ENCODE data around the gene SEMA3G.
A peak's percentile ranks its signal among the peaks of the same experiment; 100 is the strongest.

SEMA3G gene

DNA sequence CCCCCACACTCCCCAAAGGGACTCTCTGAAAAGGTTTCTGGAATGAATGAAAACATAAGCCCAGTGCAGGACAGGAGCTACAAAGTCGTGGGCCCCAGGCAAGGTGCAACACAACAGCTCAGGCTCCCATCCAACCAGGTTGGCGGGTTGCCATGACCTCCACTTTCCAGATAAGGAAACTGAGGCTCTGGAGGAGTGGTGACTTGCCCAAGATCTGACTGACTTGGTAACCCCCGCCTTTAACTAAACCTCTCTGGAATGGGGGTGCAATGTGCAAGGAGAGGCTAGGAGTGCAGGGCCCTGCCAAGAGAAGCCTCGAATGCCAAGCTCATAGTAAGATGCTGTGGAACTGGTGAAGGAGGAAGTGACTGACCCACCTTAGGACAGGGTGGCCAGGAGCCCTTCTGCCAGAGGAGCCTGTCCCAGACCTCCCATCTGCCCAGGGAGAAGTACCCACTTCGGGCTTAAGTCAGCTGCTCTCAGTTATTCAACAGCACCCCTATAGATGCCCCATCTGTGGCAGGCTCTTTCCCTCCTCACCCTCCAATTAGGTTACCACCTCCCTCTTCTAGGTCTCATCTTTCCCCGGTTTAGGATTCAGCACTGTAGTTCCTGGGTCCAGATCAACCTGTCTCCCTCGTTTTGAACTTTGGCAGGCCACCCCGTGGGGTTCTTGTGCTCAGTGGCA, 9.5 kb upstream of the SEMA3G start:
- no peak for DNase-seq (ENCODE audit: low read depth in 2 of 2)

DNA sequence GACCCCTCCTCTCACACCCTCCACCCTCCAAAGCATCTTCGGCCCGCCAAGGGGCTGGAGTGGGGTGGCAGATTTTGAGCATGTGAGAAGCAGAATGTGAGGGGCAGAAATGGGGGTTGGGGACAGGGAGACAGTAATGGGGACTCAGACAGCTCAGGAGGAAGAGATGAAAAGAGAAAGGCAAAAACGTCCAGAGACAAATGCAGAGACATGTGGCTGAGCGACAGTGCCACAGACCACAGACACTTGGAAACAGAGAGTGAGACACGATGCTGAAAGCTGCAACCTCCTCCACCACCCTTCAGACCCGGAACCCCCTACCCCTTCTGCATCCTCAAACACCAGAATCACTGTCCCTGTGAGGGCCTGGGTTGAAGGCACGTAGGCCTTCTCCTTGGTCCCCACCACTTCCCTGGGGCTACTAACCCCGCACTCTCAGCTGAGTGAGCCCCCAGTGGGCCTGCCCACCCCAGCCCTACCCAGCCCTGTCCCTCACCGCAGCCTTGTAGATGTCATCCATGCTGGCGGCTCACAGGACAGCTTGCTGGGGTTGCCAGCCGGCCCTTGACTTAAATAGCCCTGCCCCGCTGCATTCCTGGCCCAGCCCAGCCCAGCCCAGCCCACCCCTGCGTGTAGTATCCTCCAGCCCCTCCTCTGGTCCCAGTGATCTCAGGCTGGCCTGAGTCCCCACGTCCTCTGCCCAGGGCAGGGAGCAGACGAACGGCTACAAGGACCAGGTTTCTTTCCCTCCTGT, 8.8 kb upstream of the SEMA3G start, which contains the start of gene TNNC1:
TNNC1 (minus strand) TSS at position 546 of the 754 bp plus-strand sequence; CDS start at position 520, 26 bp downstream.
- no peak for DNase-seq (ENCODE audit: low read depth in 2 of 2)

DNA sequence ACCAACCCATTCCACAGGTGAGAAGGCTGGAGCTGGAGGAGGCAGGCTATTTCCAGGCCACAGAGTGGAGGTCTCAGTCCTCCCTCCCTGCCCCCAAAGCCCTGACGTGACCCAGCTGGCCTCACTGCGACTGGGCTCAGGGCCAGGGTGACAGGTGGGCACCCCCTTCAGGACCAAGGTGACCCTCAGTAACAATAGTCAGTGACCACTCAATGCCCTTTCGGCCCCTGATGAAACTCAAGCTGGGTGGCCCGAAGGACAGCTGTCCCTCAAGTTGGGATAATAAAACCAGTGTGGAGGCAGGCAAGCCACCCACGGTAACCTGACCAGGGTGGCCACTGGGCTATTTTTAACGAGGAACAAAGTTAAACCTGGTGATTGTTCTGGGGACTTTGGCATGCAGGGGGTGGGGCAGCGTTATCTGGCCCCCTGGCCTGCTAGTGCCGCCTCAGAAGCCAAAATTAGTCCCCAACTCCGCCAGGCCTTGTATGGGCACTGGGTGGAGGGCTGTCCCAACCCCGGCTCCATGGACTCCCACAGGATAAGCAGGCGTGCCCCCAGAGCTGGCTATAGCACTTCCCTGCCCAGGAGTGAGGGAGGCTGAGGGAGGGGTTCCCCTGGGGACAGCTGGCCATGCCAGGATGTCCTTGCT, 7.8 kb upstream of the SEMA3G start:
- no peak for DNase-seq (ENCODE audit: low read depth in 2 of 2)

DNA sequence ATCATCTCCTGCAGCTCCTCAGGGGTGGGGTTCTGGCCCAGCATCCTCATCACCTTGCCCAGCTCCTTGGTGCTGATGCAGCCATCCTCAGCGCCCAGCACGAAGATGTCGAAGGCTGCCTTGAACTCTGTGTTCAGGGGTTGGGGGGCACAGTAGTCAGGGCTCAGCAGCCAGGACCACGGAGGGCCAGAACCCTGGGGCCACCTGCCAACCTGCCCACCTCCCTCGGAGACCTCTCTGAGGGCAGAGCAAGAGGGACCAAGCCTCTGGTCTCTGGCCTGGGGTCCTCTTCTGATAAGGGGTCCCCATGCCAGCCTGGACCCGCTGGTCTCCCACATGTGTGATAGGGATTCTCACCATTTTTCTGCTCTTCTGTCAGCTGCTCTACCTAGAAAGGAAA, 7.2 kb upstream of the SEMA3G start:
- DNase-seq (ENCODE audit: low read depth in 2 of 2), result no peak

DNA sequence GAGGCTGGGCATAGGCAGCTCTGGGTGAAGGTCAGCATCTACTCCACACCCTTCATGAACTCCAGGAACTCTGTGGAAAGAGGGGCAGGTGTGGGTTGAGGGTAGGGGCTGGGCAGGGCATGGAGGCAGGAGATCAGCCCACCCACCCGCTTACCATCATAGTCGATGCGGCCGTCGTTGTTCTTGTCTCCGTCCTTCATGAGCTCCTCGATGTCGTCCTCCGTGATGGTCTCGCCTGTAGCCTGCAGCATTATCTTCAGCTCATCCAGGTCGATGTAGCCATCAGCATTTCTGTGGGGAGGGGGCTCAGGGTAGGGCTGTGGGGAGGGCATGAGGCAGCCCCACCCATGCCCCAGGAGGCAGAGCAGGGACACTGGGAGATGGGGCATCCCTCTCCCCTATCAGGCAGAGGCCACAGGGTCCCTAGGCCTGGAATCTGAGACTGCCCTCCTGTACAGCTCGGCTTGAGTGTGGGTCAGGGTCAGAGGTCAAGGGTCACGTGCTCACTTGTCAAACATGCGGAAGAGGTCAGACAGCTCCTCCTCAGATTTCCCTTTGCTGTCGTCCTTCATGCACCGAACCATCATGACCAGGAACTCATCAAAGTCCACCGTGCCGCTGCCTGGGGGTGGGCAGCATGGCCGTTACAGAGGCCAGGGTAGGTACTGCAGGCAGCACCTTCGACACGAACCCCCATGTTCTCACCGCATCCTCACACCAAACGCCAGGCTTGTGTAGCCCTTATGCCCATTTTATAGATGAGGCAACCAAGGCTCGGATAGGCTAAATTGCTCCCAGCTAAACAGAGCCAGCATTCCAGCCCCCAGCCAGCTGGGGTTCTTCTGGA, 6.6 kb upstream of the SEMA3G start:
- no peak for DNase-seq (ENCODE audit: low read depth in 2 of 2)

DNA sequence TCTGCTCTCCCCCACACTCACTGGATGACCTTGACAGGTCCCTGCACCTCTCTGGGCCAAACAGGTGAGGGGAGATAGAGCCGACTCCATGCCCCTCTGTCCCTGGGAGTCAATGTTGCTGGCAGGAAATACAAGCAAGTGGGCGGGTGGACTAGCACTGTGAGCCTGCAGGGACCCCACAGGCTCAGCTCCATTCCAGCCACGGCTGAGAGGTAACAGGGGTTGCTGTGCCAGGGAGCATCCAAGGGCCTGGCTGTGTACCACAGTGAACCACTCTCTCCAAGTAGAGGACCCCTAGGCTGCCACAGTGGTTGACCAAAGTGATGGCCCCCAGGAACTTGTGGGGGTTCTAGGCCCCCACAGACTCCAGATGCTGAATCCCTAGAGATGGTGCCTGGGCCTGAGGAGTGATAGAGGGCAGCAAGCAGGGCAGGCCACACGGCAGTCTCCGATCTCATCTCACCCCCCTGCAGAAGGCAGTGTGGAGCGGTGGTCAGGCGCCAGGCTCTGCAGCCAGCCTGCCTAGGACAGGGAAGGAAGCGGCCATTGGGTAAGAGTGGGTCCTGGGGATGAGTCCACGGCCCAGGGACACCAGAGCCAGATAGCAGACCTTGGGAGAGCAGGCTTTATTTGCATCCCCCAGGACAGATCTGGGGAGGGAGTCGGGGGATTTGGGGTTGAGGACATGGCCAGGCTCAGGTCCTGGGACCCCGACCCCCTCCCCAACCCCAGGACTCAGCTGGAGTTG, 5.8 kb upstream of the SEMA3G start:
- no peak for DNase-seq (ENCODE audit: low read depth in 2 of 2)

DNA sequence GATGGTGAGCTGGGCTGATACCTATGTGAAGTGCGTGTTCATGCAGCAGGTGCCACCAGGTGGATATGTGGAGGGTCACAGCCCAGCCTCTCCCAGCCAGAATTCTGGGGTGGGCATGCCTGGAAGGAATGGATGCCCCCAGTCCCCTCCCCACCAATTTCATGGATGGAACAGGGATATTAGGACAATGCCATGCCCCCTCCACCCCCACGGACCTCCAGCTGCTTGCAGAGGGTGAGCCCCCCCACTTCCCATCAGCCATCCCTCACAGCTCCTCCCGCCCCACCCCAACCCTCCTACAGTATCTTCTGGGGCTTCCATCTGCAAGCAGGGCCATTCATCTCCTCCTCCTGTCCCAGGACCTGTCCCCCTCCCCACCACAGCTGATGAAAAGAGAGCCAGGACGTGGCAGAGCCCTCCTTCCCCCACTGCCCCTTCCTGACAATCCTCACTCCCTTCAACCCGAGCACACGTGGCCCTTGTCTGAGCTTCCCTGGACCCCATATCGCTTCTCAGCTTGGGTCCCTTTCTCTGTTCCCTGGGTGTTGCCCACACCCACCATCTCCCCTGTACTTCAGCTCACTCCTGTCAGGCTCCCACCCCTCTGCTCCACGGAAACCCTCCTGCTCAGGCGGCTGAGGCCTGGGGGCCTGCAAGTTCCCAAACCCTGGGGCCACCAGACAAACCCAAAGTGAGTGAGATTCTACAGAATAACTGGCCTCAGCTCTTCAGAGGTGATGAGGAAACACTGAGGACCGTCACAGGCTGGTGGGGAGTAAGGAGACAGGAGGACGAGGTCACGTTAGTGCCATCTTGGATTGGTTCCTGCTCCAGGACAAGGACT, 2.8 kb upstream of the SEMA3G start:
- no peak for DNase-seq (ENCODE audit: low read depth in 2 of 2)

DNA sequence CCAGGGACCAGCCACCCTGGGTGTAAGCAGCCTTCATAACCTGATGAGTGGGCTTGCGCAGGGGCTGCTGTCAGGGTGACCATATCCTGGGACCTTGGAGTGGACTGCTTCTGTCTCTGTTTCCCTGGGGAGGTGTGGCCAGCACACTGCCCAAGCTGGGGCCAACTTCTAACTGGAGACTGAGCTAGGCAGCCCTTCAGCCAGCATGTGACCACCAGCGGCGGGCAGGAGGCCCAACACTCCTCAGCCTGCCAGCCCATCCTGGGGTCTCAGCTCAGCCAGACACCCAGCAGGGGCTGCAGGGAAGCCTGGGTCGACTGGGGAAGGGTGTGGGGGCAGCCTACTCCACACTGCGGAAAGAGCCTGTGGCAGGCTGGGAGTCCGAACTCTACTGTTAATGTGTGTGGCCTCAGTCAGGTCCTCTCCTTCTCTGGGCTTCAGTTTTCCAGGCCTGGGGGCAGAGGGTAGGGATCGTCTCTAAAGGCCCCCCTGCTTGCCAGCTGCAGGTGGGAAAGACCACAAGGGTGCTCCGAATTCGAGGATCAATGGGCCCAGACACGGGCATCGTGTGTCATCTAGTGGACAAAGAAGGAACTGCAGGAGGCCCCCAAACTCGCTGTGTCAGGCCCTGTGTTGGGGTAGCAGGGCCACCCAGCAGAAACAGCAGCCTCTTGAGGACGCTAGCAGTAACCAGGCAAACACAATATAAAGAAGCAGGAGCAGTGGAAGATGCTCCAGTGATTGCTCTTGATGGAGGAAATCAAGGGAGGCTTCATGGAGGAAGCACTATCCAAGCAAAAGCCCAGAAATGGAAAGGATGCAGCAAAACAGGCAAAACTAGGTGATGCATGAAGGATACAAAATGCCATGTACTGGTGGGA, 2.0 kb upstream of the SEMA3G start:
- DNase-seq (ENCODE audit: low read depth in 2 of 2), result peak; percentile 43 to 56

DNA sequence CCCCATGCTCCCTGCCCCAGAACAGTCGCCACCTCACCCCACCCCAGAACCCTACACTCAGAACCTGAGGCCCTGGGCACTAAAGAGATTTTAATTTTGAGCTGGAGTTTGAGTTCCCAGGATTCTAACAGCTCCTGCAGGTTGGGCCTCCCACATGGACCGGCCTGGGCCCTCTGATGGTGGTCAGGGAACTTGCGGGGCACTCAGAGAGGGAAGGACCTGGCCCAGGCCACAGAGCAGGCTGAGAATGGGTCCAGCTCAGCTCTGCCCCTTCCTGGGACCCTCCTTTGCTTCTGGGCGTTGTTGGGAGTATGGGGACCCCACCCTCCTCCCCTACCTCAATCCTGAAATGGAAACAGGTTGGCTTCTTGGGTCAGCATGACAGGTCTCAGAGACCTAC, 1.1 kb upstream of the SEMA3G start:
- no peak for DNase-seq (ENCODE audit: low read depth in 2 of 2)

DNA sequence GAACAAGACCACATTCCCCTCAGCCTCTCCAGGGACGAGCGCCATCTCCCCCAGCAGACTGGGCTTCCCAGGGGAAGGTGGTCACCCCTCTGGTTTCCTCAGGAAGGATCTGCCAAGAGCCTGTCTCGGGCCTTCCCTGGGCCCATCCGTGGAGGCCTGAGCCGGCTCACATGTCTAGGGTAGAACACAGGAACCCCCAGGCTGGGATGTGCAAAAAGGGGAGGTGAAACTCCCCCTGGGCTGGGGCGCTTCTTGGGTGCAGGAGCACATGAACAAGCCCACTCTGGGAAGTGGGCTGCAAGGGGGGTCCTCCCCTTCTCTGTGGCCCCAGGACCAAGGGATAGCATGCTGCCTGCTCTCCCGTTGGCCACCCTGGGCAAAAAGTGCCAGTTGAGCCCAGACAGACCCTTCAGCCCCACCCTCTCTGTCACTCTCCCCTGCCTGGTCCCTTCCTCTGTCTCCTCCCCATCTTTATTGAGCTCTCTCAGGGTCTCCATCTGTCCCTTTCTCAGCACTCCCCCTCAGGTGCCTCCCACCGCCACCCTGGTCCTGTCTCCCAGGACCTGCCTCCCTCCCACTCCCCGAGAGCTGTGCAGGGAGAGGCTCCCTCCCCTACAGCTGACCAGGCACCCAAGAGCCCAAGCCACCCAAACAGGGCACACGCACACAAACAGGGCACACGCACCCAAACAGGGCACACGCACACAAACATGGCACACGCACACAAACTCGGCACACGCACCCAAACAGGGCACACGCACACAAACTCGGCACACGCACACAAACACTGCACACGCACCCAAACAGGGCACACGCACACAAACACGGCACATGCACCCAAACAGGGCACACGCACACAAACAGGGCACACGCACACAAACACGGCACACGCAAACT, 864 bp downstream of the SEMA3G start:
- DNase-seq (ENCODE audit: low read depth in 2 of 2), result no peak

DNA sequence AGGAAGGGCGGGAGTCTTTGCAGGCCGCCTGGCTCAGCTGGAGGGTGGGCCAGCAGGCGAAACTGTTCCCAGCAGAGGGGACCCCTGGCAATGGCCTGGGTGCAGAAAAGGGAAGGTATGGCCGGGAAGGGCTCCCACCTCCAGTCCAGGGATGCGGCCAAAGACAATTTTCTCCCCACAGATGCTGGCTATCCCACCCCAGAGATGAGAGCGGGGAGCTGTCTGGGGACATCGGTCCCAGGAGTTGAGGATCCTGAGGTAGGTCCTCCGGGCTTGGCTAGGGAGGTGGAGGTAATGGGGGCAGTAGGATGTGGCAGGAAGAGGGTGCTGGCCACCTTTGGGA, 1.7 kb downstream of the SEMA3G start:
- DNase-seq (ENCODE audit: low read depth in 2 of 2), result no peak

DNA sequence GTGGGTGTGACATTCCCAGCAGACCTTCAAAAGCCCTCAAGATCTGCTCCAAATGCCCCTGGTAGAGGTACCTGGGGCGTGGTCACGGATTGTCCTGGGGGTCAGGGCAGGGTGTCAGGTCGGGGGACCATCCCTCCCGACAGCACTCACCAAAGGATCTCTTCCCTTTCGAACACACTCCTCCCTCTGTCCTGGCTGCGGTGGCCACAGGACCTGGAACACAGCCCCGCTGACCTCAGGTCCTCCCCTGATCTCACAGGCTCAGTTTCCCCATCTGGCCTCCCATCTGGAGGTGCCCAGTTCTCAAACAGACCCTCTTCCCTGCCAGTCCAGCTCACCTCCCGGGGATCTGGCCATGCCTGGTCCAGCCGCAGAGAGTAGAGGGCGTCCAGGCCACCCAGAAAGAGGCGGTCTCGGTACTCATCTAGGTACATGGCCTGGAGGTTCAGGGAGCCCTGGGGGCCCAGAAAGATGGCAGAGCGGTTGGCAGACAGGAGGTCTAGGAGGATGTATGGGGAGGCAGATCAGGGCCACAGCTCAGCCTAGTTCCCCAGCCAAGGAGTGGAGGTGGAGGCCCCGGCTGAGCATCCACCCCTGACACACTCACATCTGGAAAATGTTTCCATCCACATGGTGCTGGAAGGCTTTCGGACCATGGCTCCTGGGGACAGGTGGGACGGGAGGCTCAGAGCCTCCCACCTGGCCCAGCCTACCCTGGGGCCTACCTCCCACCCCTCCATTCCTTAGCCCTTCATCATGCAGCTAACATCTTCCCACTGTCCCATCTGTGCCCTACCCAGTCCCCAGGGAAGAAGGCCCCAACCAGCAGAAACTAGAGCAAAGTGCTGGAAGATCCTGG, 2.3 kb downstream of the SEMA3G start:
- DNase-seq (ENCODE audit: low read depth in 2 of 2), result no peak

DNA sequence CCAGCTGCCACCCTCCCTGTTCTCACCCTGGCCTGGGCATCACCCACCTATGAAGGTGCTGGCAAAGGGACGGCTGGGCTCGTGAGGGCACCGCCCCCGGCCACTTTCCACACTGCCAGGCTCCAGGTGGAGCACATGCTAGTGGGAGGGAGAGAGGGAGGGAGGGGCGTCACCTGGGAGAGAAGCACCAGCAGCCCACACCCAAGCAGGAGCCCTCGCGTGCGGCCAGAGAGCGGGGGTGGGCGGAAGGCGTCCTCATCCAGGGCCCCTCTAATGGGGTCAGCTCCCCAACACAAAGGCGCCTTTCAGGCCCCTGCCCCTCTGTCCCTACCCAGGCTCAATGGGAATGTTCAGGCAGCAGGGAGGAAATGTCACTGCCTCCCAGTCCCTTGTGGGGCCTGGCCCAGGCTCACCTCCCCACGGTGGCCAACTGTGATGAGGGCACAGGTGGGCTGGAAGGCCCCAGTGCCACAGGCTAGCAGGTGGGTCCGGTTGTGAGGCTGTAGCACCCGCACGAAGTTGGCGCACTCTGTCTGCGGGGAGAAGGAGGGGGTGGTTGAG, 3.1 kb downstream of the SEMA3G start:
- no peak for DNase-seq (ENCODE audit: low read depth in 2 of 2)

DNA sequence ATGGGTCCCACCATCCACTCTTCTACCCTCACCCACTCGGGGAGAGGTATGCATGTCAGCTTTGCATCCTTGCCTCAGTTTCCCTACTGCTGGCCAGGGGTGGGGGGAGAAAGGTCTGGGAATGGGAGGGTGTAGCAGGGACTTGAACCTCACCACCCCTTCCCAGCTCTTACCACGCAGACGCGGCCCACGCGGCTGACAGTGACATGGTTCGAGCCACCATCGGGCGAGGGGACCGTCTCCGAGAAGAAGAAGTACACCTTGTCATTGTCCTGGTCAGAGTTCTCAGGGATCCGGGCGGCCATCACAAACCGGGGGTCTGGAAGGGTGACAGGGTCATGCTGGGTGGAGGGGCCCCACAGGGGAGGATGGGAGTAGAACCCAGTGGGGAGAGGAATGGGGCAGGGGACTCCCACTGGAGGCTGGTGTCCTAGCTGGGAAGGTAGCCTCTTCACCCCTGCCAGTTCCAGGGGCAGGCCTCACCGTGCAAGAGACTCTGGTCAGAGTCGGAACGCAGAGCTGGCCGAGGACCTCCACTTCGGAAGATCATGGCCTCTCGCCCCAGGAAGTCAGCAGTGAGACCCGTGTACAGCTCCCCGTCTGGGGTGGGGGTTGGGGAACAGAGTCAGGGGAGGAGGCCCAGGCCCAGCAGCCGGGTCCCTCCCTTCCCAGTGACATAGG, 3.7 kb downstream of the SEMA3G start:
- DNase-seq (ENCODE audit: low read depth in 2 of 2), result no peak

DNA sequence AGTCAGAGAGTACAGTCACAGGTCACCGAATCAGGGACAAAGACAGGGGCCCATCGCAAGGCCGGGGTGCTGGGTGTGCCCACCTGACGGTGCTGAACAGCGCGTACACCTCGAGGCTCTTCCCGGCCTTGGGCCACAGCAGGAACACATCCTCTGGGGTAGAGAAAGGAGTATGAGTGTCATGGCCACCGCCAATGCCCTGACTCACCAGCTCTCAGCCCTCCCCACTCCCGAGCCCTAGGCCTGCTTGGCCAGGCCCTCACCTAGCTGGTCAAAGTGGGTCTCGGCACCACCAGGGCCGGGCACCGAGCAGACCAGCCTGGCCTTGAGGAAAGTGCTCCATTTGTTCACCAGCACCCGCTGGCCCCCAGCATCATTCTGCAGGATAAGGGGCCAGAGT, 4.2 kb downstream of the SEMA3G start:
- no peak for DNase-seq (ENCODE audit: low read depth in 2 of 2)

DNA sequence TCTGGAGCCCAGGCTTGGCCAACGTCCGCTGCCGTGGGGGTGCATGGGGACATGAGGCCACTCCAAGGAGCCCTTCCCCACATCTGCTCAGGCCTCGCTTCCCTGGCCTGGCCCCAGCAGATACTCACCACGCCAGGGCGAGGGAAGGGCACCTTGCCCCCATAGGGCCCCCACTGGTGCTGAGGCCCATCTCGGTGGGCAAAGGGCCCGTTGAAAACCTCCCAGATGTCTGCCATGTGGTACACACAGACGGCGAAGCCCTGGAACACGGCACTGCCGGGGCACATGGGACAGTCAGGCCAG, 4.7 kb downstream of the SEMA3G start:
- DNase-seq (ENCODE audit: low read depth in 2 of 2), result no peak
